DND-41 (cell line): ENCODE results near the gene BAHD1.

Source experiments
- ATAC-seq: fragments of 200-7000 bp; cut with Tn5 transposase; 3 replicates; pipeline ENCODE4 v1.9.1; 2021; ENCODE audit warnings: low read depth; ENCODE audit not compliant: insufficient read depth
- DNase-seq: peaks from one replicate; pipeline ENCODE4 v3.0.0-alpha.2; 2020
- H2AFZ ChIP-seq: 2 replicates; pipeline ENCODE4 v1.6.0; 2012; ENCODE audit warnings: low read depth, low read length
- H3K27ac ChIP-seq: 2 replicates; pipeline ENCODE4 v1.5.1; 2012; ENCODE audit warnings: low read length, inconsistent platforms
- H3K27me3 ChIP-seq: fragments of 200-600 bp; sonication (generic); 2 replicates; pipeline ENCODE4 v1.6.0; 2012; ENCODE audit warnings: low read length, mild to moderate bottlenecking, inconsistent platforms; ENCODE audit not compliant: insufficient read depth, poor library complexity
- H3K36me3 ChIP-seq: 2 replicates; pipeline ENCODE4 v1.5.1; 2012; ENCODE audit warnings: low read length, inconsistent platforms; ENCODE audit not compliant: insufficient read depth
- H3K4me1 ChIP-seq: 2 replicates; pipeline ENCODE4 v1.5.1; 2012; ENCODE audit warnings: mild to moderate bottlenecking, low read length; ENCODE audit not compliant: insufficient read depth
- H3K4me2 ChIP-seq: 2 replicates; pipeline ENCODE4 v1.6.0; 2012; ENCODE audit warnings: mild to moderate bottlenecking, moderate library complexity, low read length, inconsistent platforms; ENCODE audit not compliant: insufficient read depth
- H3K4me3 ChIP-seq, 2 experiments: fragments of 200-600 bp in 1 of 2; shearing (Covaris generic) in 1 of 2; 2 replicates each; pipeline ENCODE4 v1.5.1; 2012 to 2016; ENCODE audit warnings: inconsistent platforms in 2 of 2, low read length in 2 of 2, mild to moderate bottlenecking in 2 of 2, low read depth in 1 of 2, moderate library complexity in 1 of 2
- H3K79me2 ChIP-seq: 2 replicates; pipeline ENCODE4 v1.6.0; 2012; ENCODE audit warnings: low read length, inconsistent platforms; ENCODE audit not compliant: insufficient read depth
- H3K9ac ChIP-seq: 2 replicates; pipeline ENCODE4 v1.6.0; 2012; ENCODE audit warnings: low read depth, mild to moderate bottlenecking, inconsistent platforms, low read length, moderate library complexity
- H3K9me3 ChIP-seq: 2 replicates; pipeline ENCODE4 v1.5.1; 2012; ENCODE audit warnings: low read length, moderate library complexity, mild to moderate bottlenecking, inconsistent platforms; ENCODE audit not compliant: insufficient read depth, severe bottlenecking
- H4K20me1 ChIP-seq: 2 replicates; pipeline ENCODE4 v1.6.0; 2012; ENCODE audit warnings: low read length; ENCODE audit not compliant: insufficient read depth
- EZH2 ChIP-seq: IDR thresholded peaks from 3 replicates; pipeline ENCODE4 v1.6.1; 2012; ENCODE audit warnings: borderline replicate concordance, low read depth, mild to moderate bottlenecking, moderate library complexity, low read length, inconsistent platforms; ENCODE audit not compliant: severe bottlenecking
- TF ChIP-seq, protein P1 (sequence below): IDR thresholded peaks from 2 replicates; pipeline ENCODE4 v1.5.1; 2012; ENCODE audit warnings: borderline replicate concordance, low read length, moderate library complexity, mild to moderate bottlenecking; ENCODE audit not compliant: poor library complexity, severe bottlenecking; ENCODE audit errors: extremely low read depth

Gene BAHD1

GRCh38 chr15:40470423-40471104 lies 29.8 kb downstream of the BAHD1 start, which contains the start of gene CHST14:
CHST14 (plus strand) TSS chr15:40470984; CDS start chr15:40471214, 230 bp downstream.
- no peaks in the 10 kb centered on the region for H3K9me3 ChIP-seq
- H3K4me2 ChIP-seq = peak within 1 kb of the TSS; percentile 88
- ATAC-seq (peak; percentile 89), DNase-seq (peak; percentile 79)
- peaks cover 25% of the 10 kb centered on the region for H3K4me1 ChIP-seq
- H3K9ac ChIP-seq = peak within 1 kb of the TSS; percentile 65
- H3K4me3 ChIP-seq = peak within 1 kb of the TSS; percentile 8 to 62; a peak in 3 of 4 replicates
- peaks cover 17% of the 10 kb centered on the region for H3K36me3 ChIP-seq
- no peak for TF ChIP-seq EZH2
- TF ChIP-seq, protein P1, sequence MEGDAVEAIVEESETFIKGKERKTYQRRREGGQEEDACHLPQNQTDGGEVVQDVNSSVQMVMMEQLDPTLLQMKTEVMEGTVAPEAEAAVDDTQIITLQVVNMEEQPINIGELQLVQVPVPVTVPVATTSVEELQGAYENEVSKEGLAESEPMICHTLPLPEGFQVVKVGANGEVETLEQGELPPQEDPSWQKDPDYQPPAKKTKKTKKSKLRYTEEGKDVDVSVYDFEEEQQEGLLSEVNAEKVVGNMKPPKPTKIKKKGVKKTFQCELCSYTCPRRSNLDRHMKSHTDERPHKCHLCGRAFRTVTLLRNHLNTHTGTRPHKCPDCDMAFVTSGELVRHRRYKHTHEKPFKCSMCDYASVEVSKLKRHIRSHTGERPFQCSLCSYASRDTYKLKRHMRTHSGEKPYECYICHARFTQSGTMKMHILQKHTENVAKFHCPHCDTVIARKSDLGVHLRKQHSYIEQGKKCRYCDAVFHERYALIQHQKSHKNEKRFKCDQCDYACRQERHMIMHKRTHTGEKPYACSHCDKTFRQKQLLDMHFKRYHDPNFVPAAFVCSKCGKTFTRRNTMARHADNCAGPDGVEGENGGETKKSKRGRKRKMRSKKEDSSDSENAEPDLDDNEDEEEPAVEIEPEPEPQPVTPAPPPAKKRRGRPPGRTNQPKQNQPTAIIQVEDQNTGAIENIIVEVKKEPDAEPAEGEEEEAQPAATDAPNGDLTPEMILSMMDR = peak; percentile 9
- no peaks in the 10 kb centered on the region for H3K27me3 ChIP-seq
- H3K79me2 ChIP-seq = peaks cover 7% of the 10 kb centered on the region
- peak within 1 kb of the TSS; percentile 89 for H2AFZ ChIP-seq
- H3K27ac ChIP-seq = peak within 1 kb of the TSS; percentile 88
- no peaks in the 10 kb centered on the region for H4K20me1 ChIP-seq

GRCh38 chr15:40471105-40471807 lies 30.5 kb downstream of the BAHD1 start:
- H3K36me3 ChIP-seq = peaks cover 11% of the 10 kb centered on the region
- H3K27me3 ChIP-seq = no peaks in the 10 kb centered on the region
- ATAC-seq = peak; percentile 66
- peak overlapping the region; percentile 65 for H3K9ac ChIP-seq
- TF ChIP-seq, protein P1 = no peak
- H3K4me3 ChIP-seq = peak overlapping the region; percentile 8 to 62; a peak in 3 of 4 replicates
- H4K20me1 ChIP-seq = no peaks in the 10 kb centered on the region
- peaks cover 25% of the 10 kb centered on the region for H3K4me1 ChIP-seq
- no peaks in the 10 kb centered on the region for H3K9me3 ChIP-seq
- H2AFZ ChIP-seq = peak overlapping the region; percentile 48; the same call in 1 of the 2 replicates
- peak overlapping the region; percentile 74 for H3K4me2 ChIP-seq
- no peak for DNase-seq
- H3K79me2 ChIP-seq = peaks cover 7% of the 10 kb centered on the region
- peak overlapping the region; percentile 24 for H3K27ac ChIP-seq

DNA sequence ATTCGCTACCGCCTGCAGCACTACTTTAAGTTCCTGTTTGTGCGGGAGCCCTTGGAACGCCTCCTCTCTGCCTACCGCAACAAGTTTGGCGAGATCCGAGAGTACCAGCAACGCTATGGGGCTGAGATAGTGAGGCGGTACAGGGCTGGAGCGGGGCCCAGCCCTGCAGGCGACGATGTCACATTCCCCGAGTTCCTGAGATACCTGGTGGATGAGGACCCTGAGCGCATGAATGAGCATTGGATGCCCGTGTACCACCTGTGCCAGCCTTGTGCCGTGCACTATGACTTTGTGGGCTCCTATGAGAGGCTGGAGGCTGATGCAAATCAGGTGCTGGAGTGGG lies 31.0 kb downstream of the BAHD1 start:
- Histone ChIP-seq H2AFZ (no peak overlapping the region), H3K79me2 (peaks cover 7% of the 10 kb centered on the region), H3K9me3 (no peaks in the 10 kb centered on the region), H3K9ac (peak overlapping the region; percentile 65), H3K36me3 (0 out of 2 replicates have a peak, but pooled peaks cover 7% of the 10 kb centered on the region), H3K27me3 (no peaks in the 10 kb centered on the region), H3K27ac (no peak overlapping the region), H3K4me1 (peaks cover 25% of the 10 kb centered on the region), H4K20me1 (no peaks in the 10 kb centered on the region), H3K4me3 (peak overlapping the region in 1 of 2 experiments; percentile 62; a peak in 2 of 4 replicates), H3K4me2 (peak overlapping the region; percentile 74)
- ATAC-seq (0 out of 3 replicates have a peak, but pooled peaks have one; percentile 3), DNase-seq (no peak)
- TF ChIP-seq, protein P1 = no peak
- TF ChIP-seq EZH2 = no peak
